Activated CD4-positive, alpha-beta memory T cell treated with anti-CD3 and anti-CD28 coated beads for 36 hours (primary cell): ENCODE measurements around the gene NFIX. TPM values are rescaled to one million over a fixed set of nuclear protein-coding genes. Genes with fewer than 3 reads are reported as not detected.
A peak's percentile ranks its signal among the peaks of the same experiment; 100 is the strongest.

Experiments used
- CTCF ChIA-PET: fragments of 350-600 bp; sonication (Branson Sonifier 250); formaldehyde crosslinking; loops from one replicate; lab custom pipeline; 2021; ENCODE audit warnings: antibody characterized with exemption, inconsistent platforms; lab: Charles Lee
- POLR2A ChIA-PET: fragments of 350-600 bp; sonication (Branson Sonifier 250); formaldehyde crosslinking; loops from one replicate; lab custom pipeline; 2021; ENCODE audit warnings: antibody characterized with exemption; lab: Charles Lee
- DNase-seq: peaks from one replicate; pipeline ENCODE4 v3.0.0-alpha.2; 2020
- H3K27ac Mint-ChIP-seq: one replicate; pipeline ENCODE4 v1.8.0; 2021; ENCODE audit warnings: mixed read lengths
- H3K27me3 Mint-ChIP-seq: one replicate; pipeline ENCODE4 v1.8.0; 2021; ENCODE audit warnings: mixed read lengths
- H3K36me3 Mint-ChIP-seq: one replicate; pipeline ENCODE4 v1.8.0; 2021; ENCODE audit warnings: mixed read lengths
- H3K4me1 Mint-ChIP-seq: one replicate; pipeline ENCODE4 v1.8.0; 2021; ENCODE audit warnings: low read depth, mixed read lengths
- H3K4me3 Mint-ChIP-seq: one replicate; pipeline ENCODE4 v1.8.0; 2021; ENCODE audit warnings: mild to moderate bottlenecking, mixed read lengths
- H3K9me3 Mint-ChIP-seq: one replicate; pipeline ENCODE4 v1.8.0; 2021; ENCODE audit warnings: mixed read lengths
- intact Hi-C: fragments of 100-400 bp; cut with micrococcal nuclease; formaldehyde crosslinking; loops from one replicate; pipeline ENCODE4 v1.15.1; 2023
- total RNA-seq, 2 experiments: library from RNA; stranded (reverse); gene quantifications; one replicate each; pipeline ENCODE4 v1.2.3, GENCODE V29; 2021

Gene NFIX
- total RNA-seq, 2 experiments from 2014 or later, result 1.6 to 2.0 TPM

DNA sequence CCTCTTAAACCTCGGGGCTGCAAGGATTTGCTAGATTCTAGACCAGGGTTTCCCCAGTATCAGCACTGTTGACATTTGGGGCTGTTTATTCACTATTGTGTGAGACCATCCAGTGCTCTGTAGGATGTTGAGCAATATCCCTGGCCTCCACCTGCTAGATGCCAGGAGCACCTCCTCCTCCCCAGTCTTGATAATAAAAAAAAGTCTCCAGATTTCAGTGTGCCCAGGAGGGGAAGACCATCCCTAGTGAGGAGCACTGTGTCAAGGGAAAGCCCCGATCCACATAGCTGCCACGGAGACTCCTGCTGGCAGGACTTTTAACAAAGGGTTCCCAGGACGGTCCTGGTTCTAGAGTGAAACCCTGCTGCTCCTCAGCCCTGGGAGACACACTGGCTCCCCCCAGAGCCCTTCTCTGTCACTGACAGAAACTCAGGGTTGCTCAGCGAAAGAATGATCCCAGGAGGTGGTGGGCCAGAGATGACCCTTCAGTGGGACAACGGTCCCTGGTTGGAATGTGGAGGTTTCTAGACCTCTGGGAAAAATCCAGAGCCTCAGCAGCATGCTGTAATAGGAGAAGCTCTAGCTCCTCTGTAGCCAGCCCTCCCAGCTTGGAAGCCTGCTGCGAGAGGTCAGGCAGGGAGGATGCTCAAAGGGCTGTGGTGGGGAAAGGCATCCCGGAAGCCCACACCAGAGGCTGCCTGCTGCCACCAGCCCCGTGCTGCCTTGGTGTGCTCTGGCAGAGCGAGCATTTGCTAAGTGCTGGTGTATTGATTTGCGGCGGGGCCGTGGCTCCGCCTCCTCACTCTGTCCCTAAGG, 87.1 kb downstream of the NFIX start:
- intact Hi-C loops, result no loop called here
- Mint-ChIP-seq H3K9me3 (no peaks in the 10 kb centered on the region), H3K36me3 (no peaks in the 10 kb centered on the region), H3K4me3 (no peak overlapping the region), H3K27me3 (no peaks in the 10 kb centered on the region), H3K4me1 (no peaks in the 10 kb centered on the region), H3K27ac (no peak overlapping the region)
- ChIA-PET POLR2A (no interaction called here), CTCF (interaction anchor here (0.6 to 1.5 kb wide), 4 partner anchors 21 to 117 kb away, joined by 3 to 7 read pairs (median 4); no protein-coding TSS in a partner anchor)
- no peak for DNase-seq

DNA sequence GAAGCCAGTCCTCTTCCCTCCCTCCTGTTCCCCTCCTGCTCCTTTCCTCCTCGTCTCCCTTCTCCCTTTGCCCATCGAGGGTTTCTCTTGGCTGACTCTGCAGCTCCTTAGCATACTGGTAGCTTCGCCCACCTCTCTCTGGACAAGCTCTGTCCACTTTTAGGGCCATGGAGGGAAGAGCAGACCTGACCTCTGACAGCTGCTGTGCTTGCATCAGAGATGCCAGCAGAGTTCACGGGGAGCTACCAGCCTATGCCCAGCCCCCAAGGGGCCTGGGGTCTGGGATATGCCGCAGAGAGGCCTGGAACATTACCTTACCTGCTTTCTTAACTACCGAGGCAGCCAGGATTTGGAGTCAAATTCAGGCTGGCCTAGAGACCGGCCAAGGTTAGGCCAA, 87.7 kb downstream of the NFIX start:
- no peaks in the 10 kb centered on the region for H3K9me3 Mint-ChIP-seq
- H3K27me3 Mint-ChIP-seq, result no peaks in the 10 kb centered on the region
- no peak overlapping the region for H3K27ac Mint-ChIP-seq
- H3K4me3 Mint-ChIP-seq, result no peak overlapping the region
- ChIA-PET CTCF (interaction anchor here (0.6 to 1.5 kb wide), 4 partner anchors 11 to 117 kb away, joined by 3 to 7 read pairs (median 4); no protein-coding TSS in a partner anchor), POLR2A (no interaction called here)
- DNase-seq, result no peak
- H3K4me1 Mint-ChIP-seq, result no peaks in the 10 kb centered on the region
- H3K36me3 Mint-ChIP-seq, result no peaks in the 10 kb centered on the region
- intact Hi-C loops, result no loop called here

DNA sequence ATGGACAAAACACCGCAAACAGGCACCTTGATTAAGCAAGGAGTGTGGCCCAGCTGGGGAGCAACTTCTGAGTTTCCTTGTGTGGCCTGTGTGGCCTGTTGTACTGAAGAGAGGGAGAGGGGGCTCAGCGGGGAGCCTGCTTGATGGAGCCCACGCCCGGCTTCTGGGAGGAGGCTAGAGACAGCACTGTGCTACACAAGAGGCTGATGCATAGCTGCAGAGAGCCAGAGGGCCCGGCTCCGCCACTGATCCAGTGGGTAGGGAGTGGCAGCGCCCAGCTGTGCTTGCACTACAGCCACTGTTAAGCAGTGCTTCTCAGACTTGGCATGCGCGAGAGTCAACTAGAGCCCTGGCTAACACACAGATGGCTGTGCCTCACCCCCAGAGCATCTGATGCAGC, 88.4 kb downstream of the NFIX start:
- POLR2A ChIA-PET, result no interaction called here
- CTCF ChIA-PET, result interaction anchor here (0.8 to 1.5 kb wide), 3 partner anchors 11 to 106 kb away, joined by 4 to 7 read pairs (median 5); no protein-coding TSS in a partner anchor

DNA sequence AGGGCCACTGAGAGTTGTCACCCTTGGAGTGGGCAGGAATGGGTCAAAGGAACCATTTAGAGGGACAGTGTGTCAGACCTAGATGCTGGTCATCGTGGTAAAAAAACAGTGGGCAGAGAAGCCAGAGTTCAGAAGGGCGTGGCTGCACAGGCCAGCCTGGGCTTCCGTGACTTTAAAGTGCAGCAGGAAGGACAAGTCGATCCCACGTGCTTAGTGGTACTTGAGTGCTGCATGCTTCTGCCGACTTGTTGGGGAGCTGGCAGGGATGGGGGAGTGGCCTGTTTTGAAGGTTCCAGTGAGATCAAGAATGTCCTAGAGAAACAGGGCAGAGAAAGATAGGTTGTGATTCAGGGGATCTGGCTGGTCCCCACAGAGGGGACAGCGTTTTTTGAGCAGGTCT, 90.4 kb downstream of the NFIX start:
- no peak overlapping the region for H3K27ac Mint-ChIP-seq

More for the DNA sequence above, 88.4 kb downstream of the NFIX start:
- Mint-ChIP-seq H3K27me3 (no peaks in the 10 kb centered on the region), H3K4me1 (no peaks in the 10 kb centered on the region), H3K9me3 (no peaks in the 10 kb centered on the region), H3K27ac (no peak overlapping the region), H3K4me3 (no peak overlapping the region), H3K36me3 (no peaks in the 10 kb centered on the region)
- no peak for DNase-seq
- intact Hi-C loops, result no loop called here

DNA sequence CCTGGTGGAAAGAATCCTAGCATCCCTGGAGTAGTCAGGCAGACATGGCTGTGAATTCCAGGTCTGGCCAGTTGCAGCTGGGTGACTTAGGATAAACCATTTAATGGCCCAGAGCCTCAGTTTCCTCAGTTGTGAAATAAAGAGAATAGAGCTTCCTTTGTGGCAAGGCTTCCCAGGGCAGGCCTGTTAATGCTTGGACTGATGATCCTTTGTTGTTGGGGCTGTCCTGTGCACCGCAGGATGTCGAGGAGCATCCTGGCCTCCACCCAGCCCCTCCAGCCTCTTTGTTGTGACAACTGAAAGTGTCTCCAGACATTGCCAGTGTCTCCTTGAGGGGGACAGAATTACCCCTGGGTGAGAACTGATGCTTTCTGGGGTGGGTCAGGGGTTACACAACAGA, 91.1 kb downstream of the NFIX start:
- Mint-ChIP-seq H3K36me3 (no peaks in the 10 kb centered on the region), H3K27me3 (no peaks in the 10 kb centered on the region), H3K4me1 (no peaks in the 10 kb centered on the region), H3K4me3 (no peak overlapping the region), H3K9me3 (no peaks in the 10 kb centered on the region), H3K27ac (no peak overlapping the region)
- CTCF ChIA-PET, result interaction anchor here (0.9 to 2.3 kb wide), 3 partner anchors 18 to 108 kb away, joined by 3 to 9 read pairs (median 6); no protein-coding TSS in a partner anchor
- intact Hi-C loops, result no loop called here
- no peak for DNase-seq
- POLR2A ChIA-PET, result no interaction called here

More for the DNA sequence above, 90.4 kb downstream of the NFIX start:
- POLR2A ChIA-PET, result interaction anchor here (1.0 kb wide), 1 partner anchor 12 kb away, joined by 3 read pairs; no protein-coding TSS in a partner anchor
- intact Hi-C loops, result no loop called here
- Mint-ChIP-seq H3K27me3 (no peaks in the 10 kb centered on the region), H3K36me3 (no peaks in the 10 kb centered on the region), H3K4me1 (no peaks in the 10 kb centered on the region), H3K4me3 (no peak overlapping the region), H3K9me3 (no peaks in the 10 kb centered on the region)
- CTCF ChIA-PET, result interaction anchor here (0.9 to 2.3 kb wide), 5 partner anchors 8 to 108 kb away, joined by 3 to 9 read pairs (median 6); no protein-coding TSS in a partner anchor
- DNase-seq, result no peak

DNA sequence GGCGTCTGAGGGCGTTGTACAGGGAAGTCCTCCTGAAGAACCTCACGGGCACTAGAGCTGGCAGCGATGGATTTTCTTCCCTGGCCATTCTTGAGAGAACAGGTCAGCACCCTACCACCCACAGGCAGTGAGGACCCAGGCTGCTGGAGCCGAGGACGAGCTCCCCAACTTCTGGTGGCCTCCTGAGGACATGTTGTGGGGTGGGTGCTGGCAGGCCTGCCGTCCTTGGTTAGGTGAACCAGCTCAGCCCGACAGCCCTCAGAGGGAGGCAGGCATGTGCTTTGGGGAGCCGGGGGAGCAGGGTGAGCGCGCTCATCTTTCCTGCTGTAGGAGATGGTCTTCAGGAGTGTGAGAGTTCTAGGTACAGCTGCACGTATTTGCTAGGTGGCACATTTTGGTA, 92.0 kb downstream of the NFIX start:
- intact Hi-C loops, result no loop called here
- ChIA-PET CTCF (interaction anchor here (1.3 to 2.3 kb wide), 3 partner anchors 18 to 122 kb away, joined by 6 to 9 read pairs (median 8); no protein-coding TSS in a partner anchor), POLR2A (no interaction called here)
- Mint-ChIP-seq H3K27ac (no peak overlapping the region), H3K4me3 (no peak overlapping the region), H3K27me3 (no peaks in the 10 kb centered on the region), H3K36me3 (no peaks in the 10 kb centered on the region), H3K4me1 (no peaks in the 10 kb centered on the region), H3K9me3 (no peaks in the 10 kb centered on the region)
- DNase-seq, result no peak

DNA sequence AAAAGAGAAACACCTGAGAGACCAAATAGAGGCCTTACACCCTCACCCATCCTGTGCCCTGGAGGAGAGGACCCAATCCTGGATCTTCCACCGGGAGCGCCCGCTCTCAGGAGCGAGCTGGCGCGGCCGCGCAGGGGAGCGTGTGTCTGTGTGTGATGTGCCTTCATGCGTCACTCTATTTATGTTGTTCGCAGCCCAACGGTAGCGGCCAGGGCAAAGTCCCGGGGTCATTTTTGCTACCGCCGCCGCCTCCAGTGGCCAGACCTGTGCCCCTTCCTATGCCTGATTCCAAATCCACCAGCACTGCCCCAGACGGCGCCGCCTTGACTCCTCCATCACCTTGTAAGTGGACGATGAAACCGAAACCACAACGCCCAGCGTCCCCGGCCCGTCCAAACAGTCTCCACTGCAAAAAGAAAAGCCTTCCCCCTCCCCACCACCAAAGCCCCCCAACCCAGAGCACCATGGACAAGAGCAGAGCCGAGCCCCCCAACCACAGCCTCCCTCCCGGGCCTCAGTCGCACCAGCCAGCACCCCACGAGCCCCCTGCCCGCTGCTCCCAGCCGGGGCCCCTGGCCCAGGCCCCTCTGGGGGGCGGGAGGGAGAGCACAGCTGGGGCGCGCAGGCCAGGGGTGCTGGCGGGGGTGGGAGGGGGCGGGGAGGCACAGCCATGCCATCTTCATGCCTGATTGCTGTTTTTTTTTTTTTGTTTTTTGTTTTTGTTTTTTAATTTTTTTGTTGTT, 92.7 kb downstream of the NFIX start:
- ChIA-PET POLR2A (no interaction called here), CTCF (interaction anchor here (1.3 to 2.3 kb wide), 2 partner anchors 110 to 122 kb away, joined by 8 to 9 read pairs; no protein-coding TSS in a partner anchor)
- Mint-ChIP-seq H3K4me3 (no peak overlapping the region), H3K27ac (no peak overlapping the region), H3K36me3 (no peaks in the 10 kb centered on the region), H3K27me3 (no peaks in the 10 kb centered on the region), H3K9me3 (no peaks in the 10 kb centered on the region), H3K4me1 (no peaks in the 10 kb centered on the region)
- intact Hi-C loops, result no loop called here
- DNase-seq, result no peak

DNA sequence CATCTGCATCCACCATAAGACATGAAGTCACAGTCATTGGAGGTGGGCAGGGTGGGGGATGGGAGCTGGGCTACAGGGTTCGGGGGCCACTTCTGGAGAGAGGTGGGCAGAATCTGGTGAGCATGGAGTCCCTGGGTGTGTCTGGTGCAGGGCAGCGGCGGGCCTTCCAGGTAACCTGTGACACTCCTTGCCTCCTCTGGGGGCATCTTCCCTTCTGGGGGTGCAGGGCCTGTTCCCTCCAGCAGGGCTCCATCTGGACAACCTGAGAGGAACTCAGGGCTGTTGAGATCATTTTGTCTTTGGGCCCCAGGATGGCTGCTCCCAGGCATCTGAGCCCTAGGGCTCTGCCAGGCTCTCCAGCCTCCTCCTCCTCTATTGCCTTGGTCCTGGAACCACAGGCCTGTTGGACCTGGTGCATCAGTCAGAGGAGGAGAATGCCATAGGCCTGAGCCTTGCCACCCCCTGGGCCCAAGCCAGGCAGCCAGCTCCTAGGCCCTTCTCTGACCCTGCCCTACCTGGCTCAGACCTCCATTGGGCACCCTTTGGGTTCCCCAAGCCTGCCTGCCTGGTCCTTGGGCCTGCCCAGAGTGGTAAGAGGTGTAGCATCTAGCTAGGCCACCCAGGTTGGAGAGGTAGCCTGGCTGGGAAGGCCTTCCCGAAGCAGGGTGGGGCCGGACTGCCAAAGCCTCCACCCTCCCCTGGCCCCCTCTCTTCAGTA, 94.0 kb downstream of the NFIX start:
- H3K4me1 Mint-ChIP-seq, result no peaks in the 10 kb centered on the region
- ChIA-PET POLR2A (no interaction called here), CTCF (interaction anchor here (1.1 to 8.1 kb wide), 4 partner anchors 29 to 122 kb away, joined by 5 to 182 read pairs (median 66); partner anchors contain the start of gene DAND5)
- no peak overlapping the region for H3K27ac Mint-ChIP-seq
- H3K4me3 Mint-ChIP-seq, result no peak overlapping the region
- no peaks in the 10 kb centered on the region for H3K9me3 Mint-ChIP-seq
- H3K36me3 Mint-ChIP-seq, result no peaks in the 10 kb centered on the region
- intact Hi-C loops, result no loop called here
- H3K27me3 Mint-ChIP-seq, result no peaks in the 10 kb centered on the region
- DNase-seq, result peak; percentile 26

DNA sequence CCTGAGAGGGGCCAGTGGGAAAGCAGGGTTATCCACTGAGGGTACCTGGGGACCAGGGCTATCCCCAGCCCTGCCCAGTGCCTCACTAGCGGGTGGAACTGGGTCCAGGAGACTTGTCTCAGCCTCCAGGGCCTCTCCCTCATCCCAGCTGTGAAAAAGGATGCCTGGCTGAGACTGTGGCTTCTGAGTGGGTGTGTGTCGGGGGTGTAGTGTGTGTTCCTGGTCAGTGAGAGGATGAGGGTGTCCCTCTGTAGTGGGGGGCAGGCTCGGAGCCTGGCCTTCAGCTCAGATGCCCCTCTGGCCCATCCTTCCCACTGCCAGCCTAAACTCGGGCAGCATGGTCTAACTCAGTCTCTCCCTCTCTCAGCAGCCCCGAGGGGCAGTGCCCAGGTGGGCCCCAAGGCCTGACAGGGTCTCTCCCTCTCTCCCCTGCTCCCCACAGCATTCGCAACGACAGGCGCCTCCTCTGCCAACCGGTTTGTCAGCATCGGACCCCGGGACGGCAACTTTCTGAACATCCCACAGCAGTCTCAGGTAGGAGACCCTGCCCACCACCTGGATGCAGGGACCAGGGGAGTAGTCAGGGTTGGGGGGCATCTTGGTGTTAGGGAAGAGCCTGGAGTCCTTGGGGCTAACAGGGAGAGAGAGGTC, 94.7 kb downstream of the NFIX start:
- POLR2A ChIA-PET, result no interaction called here
- Mint-ChIP-seq H3K27ac (no peak overlapping the region), H3K36me3 (no peaks in the 10 kb centered on the region), H3K27me3 (peaks cover 5% of the 10 kb centered on the region), H3K9me3 (no peaks in the 10 kb centered on the region), H3K4me3 (no peak overlapping the region), H3K4me1 (peaks cover 6% of the 10 kb centered on the region)
- CTCF ChIA-PET, result interaction anchor here (1.1 to 8.1 kb wide), 4 partner anchors 30 to 123 kb away, joined by 5 to 182 read pairs (median 66); partner anchors contain the start of gene DAND5
- intact Hi-C loops, result loop anchor here (5.0 kb wide), 1 partner anchor 58 kb away; no protein-coding TSS in a partner anchor
- DNase-seq, result no peak

DNA sequence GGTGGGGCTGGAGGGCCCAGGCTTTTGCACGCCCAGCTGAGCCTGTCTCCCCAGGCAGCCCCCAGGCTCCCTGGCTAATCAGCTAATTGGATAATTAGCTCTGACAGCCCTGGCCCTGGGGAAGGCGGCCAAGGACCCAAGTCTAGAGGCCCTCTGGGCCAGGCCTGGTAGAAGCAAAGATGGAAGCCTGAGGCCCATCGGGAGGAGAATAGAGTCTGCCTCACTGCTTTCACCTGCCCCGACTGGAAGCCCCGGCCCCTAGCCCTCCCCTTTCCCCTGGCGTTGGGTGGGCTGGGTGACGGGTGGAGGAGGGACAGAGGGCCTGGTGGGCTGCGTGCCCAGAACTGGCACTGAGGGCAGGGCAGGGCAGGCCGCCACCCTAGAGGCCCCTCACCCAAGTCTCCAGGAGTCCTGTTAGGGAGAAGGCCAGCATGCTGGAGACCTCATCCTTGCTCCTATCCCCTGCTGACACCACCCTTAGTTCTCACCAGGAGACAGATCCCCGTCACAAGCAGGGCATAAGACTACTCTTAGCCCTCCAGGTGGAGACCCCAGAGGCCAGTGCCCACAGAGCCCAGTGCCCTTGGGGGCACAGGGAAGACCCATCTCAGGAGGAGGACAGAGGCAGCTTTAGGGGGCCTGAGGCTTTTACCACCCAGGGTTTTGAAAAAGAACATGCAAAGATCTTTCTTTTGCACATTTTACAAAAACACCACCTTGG, 95.4 kb downstream of the NFIX start:
- ChIA-PET CTCF (interaction anchor here (1.1 to 8.1 kb wide), 4 partner anchors 31 to 124 kb away, joined by 5 to 182 read pairs (median 66); partner anchors contain the start of gene DAND5), POLR2A (no interaction called here)
- intact Hi-C loops, result loop anchor here (5.0 kb wide), 1 partner anchor 58 kb away; no protein-coding TSS in a partner anchor
- Mint-ChIP-seq H3K36me3 (no peaks in the 10 kb centered on the region), H3K4me1 (peaks cover 8% of the 10 kb centered on the region), H3K4me3 (no peak overlapping the region), H3K27ac (no peak overlapping the region), H3K9me3 (no peaks in the 10 kb centered on the region), H3K27me3 (peaks cover 5% of the 10 kb centered on the region)
- DNase-seq, result no peak
